GM12878 (cell line): Measurements from ENCODE around the gene TSPAN7. TPM values are rescaled to one million over a fixed set of nuclear protein-coding genes. Genes with fewer than 3 reads are reported as not detected.

Experiments used
- ATAC-seq: fragments of 200-7000 bp; cut with Tn5 transposase; 3 replicates; pipeline ENCODE4 v1.9.1; 2020; ENCODE audit warnings: mild to moderate bottlenecking, moderate library complexity
- BruUV-seq: library from RNA; stranded (reverse); fragments of 400-500 nt; replicated peaks from 2 replicates; lab custom pipeline; 2021; lab: Mats Ljungman, UMichigan
- CTCF ChIA-PET: fragments of 300-600 bp; sonication (Branson Sonifier 250); formaldehyde crosslinking; extraction: SDS; loops from one replicate; lab custom pipeline; 2021; ENCODE audit warnings: inconsistent platforms; lab: Yijun Ruan, JAX
- POLR2A ChIA-PET: fragments of 350-600 bp; formaldehyde crosslinking; extraction: SDS; loops from one replicate; lab custom pipeline; 2021; ENCODE audit warnings: inconsistent platforms; lab: Charles Lee
- RAD21 ChIA-PET: fragments of 300-600 bp; sonication (Branson Sonifier 250); formaldehyde crosslinking; loops from one replicate; lab custom pipeline; 2023; ENCODE audit warnings: antibody characterized with exemption; ENCODE audit not compliant: unreplicated experiment; lab: Charles Lee
- SMC1A ChIA-PET: fragments of 300-600 bp; sonication (Branson Sonifier 250); formaldehyde crosslinking; loops from one replicate; lab custom pipeline; 2023; ENCODE audit not compliant: unreplicated experiment, uncharacterized antibody; lab: Charles Lee
- DNase-seq: peaks from one replicate; pipeline ENCODE4 v3.0.0-alpha.2; 2011; ENCODE audit warnings: low read depth, low spot score
- FAIRE-seq: peaks from 3 replicates; lab custom pipeline; 2011; peaks lifted over from hg19 to GRCh38; lab: Jason Lieb, UNC
- H2AFZ ChIP-seq: 2 replicates; pipeline ENCODE4 v1.6.0; 2011; ENCODE audit warnings: low read depth, low read length, control low read depth; ENCODE audit not compliant: control insufficient read depth
- H3K27ac ChIP-seq: 2 replicates; pipeline ENCODE4 v1.5.1; 2011; ENCODE audit warnings: control low read depth; ENCODE audit not compliant: control insufficient read depth, insufficient read depth
- H3K27me3 ChIP-seq, 2 experiments: replicated peaks in 1 of 2; 2 replicates each; pipeline versions ENCODE4 v1.6.0 to v1.6.1; 2011; ENCODE audit warnings: low read length in 1 of 2; ENCODE audit not compliant: control insufficient read depth in 2 of 2, insufficient read depth in 2 of 2
- H3K36me3 ChIP-seq, 2 experiments: 2 replicates each; pipeline ENCODE4 v1.5.1; 2011; ENCODE audit warnings: low read length in 1 of 2; ENCODE audit not compliant: control insufficient read depth in 2 of 2, insufficient read depth in 2 of 2
- H3K4me1 ChIP-seq: 2 replicates; pipeline ENCODE4 v1.6.1; 2011; ENCODE audit warnings: mild to moderate bottlenecking, low read length, moderate library complexity, mixed read lengths; ENCODE audit not compliant: control insufficient read depth, insufficient read depth
- H3K4me2 ChIP-seq: 2 replicates; pipeline ENCODE4 v1.6.0; 2011; ENCODE audit warnings: control low read depth; ENCODE audit not compliant: control insufficient read depth, insufficient read depth
- H3K4me3 ChIP-seq: fragments of 200-600 bp; sonication (generic); 2 replicates; pipeline ENCODE4 v1.5.1; 2016
- H3K79me2 ChIP-seq: 2 replicates; pipeline ENCODE4 v1.6.0; 2011; ENCODE audit warnings: low read length; ENCODE audit not compliant: control insufficient read depth, insufficient read depth
- H3K9ac ChIP-seq: 2 replicates; pipeline ENCODE4 v1.8.0; 2011; ENCODE audit warnings: low read length, control low read depth, mixed read lengths; ENCODE audit not compliant: control insufficient read depth, insufficient read depth
- H3K9me3 ChIP-seq: replicated peaks from 3 replicates; pipeline ENCODE4 v1.5.1; 2011; ENCODE audit warnings: mild to moderate bottlenecking, low read length; ENCODE audit not compliant: control insufficient read depth, insufficient read depth
- H4K20me1 ChIP-seq: 2 replicates; pipeline ENCODE4 v1.6.0; 2011; ENCODE audit not compliant: control insufficient read depth, insufficient read depth
- ASH2L ChIP-seq: fragments of 300-600, 200-600 bp; sonication (generic); IDR thresholded peaks from 2 replicates; pipeline ENCODE4 v1.6.1; 2017; ENCODE audit warnings: low read depth, mild to moderate bottlenecking, borderline replicate concordance
- ATF7 ChIP-seq: fragments of 450-650 bp; IDR thresholded peaks from 2 replicates; pipeline ENCODE4 v1.6.1; 2016; ENCODE audit warnings: low read depth, mild to moderate bottlenecking
- CHD2 ChIP-seq: IDR thresholded peaks from 2 replicates; pipeline ENCODE4 v1.6.1; 2011; ENCODE audit warnings: low read depth, low read length, improper control_type of control experiment, borderline replicate concordance
- DPF2 ChIP-seq: fragments of 450-650 bp; IDR thresholded peaks from 2 replicates; pipeline ENCODE4 v1.6.1; 2017; ENCODE audit warnings: mild to moderate bottlenecking
- EGR1 ChIP-seq, 2 experiments: IDR thresholded peaks; 1 replicate in 1 of 2; 2 replicates in 1 of 2; pipeline ENCODE4 v1.6.1; 2011 to 2012; ENCODE audit warnings: low read depth in 2 of 2, low read length in 2 of 2, borderline replicate concordance in 1 of 2, mild to moderate bottlenecking in 1 of 2, moderate library complexity in 1 of 2
- EP300 ChIP-seq, 2 experiments: fragments of 150-350 bp in 1 of 2; IDR thresholded peaks; 2 replicates each; pipeline ENCODE4 v1.6.1; 2011 to 2012; ENCODE audit warnings: low read depth in 2 of 2, low read length in 2 of 2, borderline replicate concordance in 1 of 2, improper control_type of control experiment in 1 of 2, inconsistent platforms in 1 of 2; ENCODE audit not compliant: control insufficient read depth in 1 of 2
- HDAC6 ChIP-seq: fragments of 200-600 bp; sonication (generic); IDR thresholded peaks from one replicate; pipeline ENCODE4 v1.8.0; 2017; ENCODE audit warnings: antibody characterized with exemption; ENCODE audit not compliant: unreplicated experiment
- IRF3 ChIP-seq: fragments of 450-650 bp; IDR thresholded peaks from 2 replicates; pipeline ENCODE4 v1.6.1; 2014; ENCODE audit warnings: mild to moderate bottlenecking
- IRF4 ChIP-seq: IDR thresholded peaks from 2 replicates; pipeline ENCODE4 v1.6.1; 2011; ENCODE audit warnings: low read depth, low read length
- LARP7 ChIP-seq: fragments of 450-650 bp; IDR thresholded peaks from 2 replicates; pipeline ENCODE4 v1.6.1; 2017; ENCODE audit warnings: mild to moderate bottlenecking
- MTA3 ChIP-seq: IDR thresholded peaks from 2 replicates; pipeline ENCODE4 v1.6.1; 2012; ENCODE audit warnings: low read length, inconsistent platforms, borderline replicate concordance
- ZNF207 ChIP-seq: fragments of 450-650 bp; IDR thresholded peaks from 2 replicates; pipeline ENCODE4 v1.6.1; 2014; ENCODE audit warnings: antibody characterized with exemption, mild to moderate bottlenecking, borderline replicate concordance
- WGBS: methylation state at CpG from one replicate; pipeline ENCODE4 v1.1.6; 2016; ENCODE audit warnings: low lambda C conversion rate; ENCODE audit not compliant: insufficient replicate concordance, insufficient coverage; ENCODE audit errors: missing lambda C conversion rate; 5-methylcytosine and 5-hydroxymethylcytosine counted together
- in situ Hi-C: fragments of 300-500 bp; cut with MboI; formaldehyde crosslinking; loops from 9 replicates; pipeline ENCODE4 v1.14.3; 2018; ENCODE audit warnings: mixed read lengths
- intact Hi-C: fragments of 100-400 bp; cut with micrococcal nuclease; formaldehyde crosslinking; loops from one replicate; pipeline ENCODE4 v1.14.2; 2022; ENCODE audit not compliant: unreplicated experiment
- polyA plus RNA-seq, 11 experiments: library from polyadenylated mRNA; depleted of rRNA in 4 of 11; unstranded in 6 of 11; stranded (reverse) in 5 of 11; fragments of >200 nt; fragmentation: Nextera tagmentation in 4 of 11; fragmentation: Illumina TruSeq in 1 of 11; extraction: Ambion mirVana in 4 of 11; extraction: Trizol in 1 of 11; gene quantifications; 1 replicate in 1 of 11; 2 replicates in 10 of 11; pipeline versions ENCODE4 v1.2.1 to v1.2.3, GENCODE V29; 2011 to 2016; ENCODE audit warnings: inconsistent platforms in 2 of 11, missing spikeins in 2 of 11, low read depth in 1 of 11
- total RNA-seq, 4 experiments: library from RNA; depleted of rRNA in 3 of 4; stranded (reverse); fragments of >200 nt in 3 of 4; fragmentation: Illumina TruSeq in 1 of 4; extraction: Trizol in 1 of 4; gene quantifications; 2 replicates each; pipeline versions ENCODE4 v1.2.1 to v1.2.3, GENCODE V29; 2013 to 2021
- TF ChIP-seq, protein P1 (sequence below): fragments of 450-650 bp; IDR thresholded peaks from 2 replicates; pipeline ENCODE4 v1.6.1; 2017; ENCODE audit warnings: low read depth, mild to moderate bottlenecking, moderate library complexity
- TF ChIP-seq, protein P2 (sequence below): fragments of 450-650 bp; formaldehyde crosslinking; IDR thresholded peaks from 2 replicates; pipeline ENCODE4 v1.4.0; 2020; ENCODE audit warnings: mild to moderate bottlenecking, moderate library complexity
- TF ChIP-seq, protein P3 (sequence below): fragments of 450-650 bp; IDR thresholded peaks from 2 replicates; pipeline ENCODE4 v1.6.1; 2017; ENCODE audit warnings: mild to moderate bottlenecking

The TSPAN7 gene
- total and polyA plus RNA-seq, 10 of the 15 experiments (the other 5 are each of a cell fraction or from before 2014, with no cell fraction given), result 0.04 to 0.77 (median 0.14) TPM; not detected in 4

- TF ChIP-seq EP300 (IDR thresholded peaks at IDR 0.05; ENCODE audit: borderline replicate concordance in 1 of 2, control insufficient read depth in 1 of 2, low read depth in 2 of 2, low read length in 2 of 2), result no peak
- TF ChIP-seq CHD2, result no peak
Observed at GRCh38 chrX:38632516-38632915, 71.2 kb downstream of the TSPAN7 start (continued).

- RAD21 ChIA-PET, result no interaction called here
- no peak overlapping the region for H3K4me2 ChIP-seq
- no peak for ATAC-seq
- no peak overlapping the region for H3K27ac ChIP-seq
- POLR2A ChIA-PET, result no interaction called here
- no peaks in the 10 kb centered on the region for H4K20me1 ChIP-seq
- H3K79me2 ChIP-seq, result no peaks in the 10 kb centered on the region
- H3K27me3 ChIP-seq, result no peaks in the 10 kb centered on the region; a peak in 1 of 4 replicates
- BruUV-seq, result no TSS peak
- H3K9ac ChIP-seq, result no peak overlapping the region
- intact Hi-C loops (no loop called here), in situ Hi-C loops (no loop called here)
- no peak overlapping the region for H2AFZ ChIP-seq
- SMC1A ChIA-PET, result interaction anchor here (0.7 kb wide), 1 partner anchor 314 kb away, joined by 3 read pairs; no protein-coding TSS in a partner anchor
- WGBS, result 31% methylated on average over 2 of the region's 2 CpGs
- no peaks in the 10 kb centered on the region for H3K4me1 ChIP-seq
- no peaks in the 10 kb centered on the region for H3K9me3 ChIP-seq
- H3K36me3 ChIP-seq, result no peaks in the 10 kb centered on the region
- CTCF ChIA-PET, result interaction anchor here (0.8 to 1.0 kb wide), 2 partner anchors 16 to 19 kb away, joined by 3 read pairs; no protein-coding TSS in a partner anchor
- no peak overlapping the region for H3K4me3 ChIP-seq
- TF ChIP-seq, protein P1, sequence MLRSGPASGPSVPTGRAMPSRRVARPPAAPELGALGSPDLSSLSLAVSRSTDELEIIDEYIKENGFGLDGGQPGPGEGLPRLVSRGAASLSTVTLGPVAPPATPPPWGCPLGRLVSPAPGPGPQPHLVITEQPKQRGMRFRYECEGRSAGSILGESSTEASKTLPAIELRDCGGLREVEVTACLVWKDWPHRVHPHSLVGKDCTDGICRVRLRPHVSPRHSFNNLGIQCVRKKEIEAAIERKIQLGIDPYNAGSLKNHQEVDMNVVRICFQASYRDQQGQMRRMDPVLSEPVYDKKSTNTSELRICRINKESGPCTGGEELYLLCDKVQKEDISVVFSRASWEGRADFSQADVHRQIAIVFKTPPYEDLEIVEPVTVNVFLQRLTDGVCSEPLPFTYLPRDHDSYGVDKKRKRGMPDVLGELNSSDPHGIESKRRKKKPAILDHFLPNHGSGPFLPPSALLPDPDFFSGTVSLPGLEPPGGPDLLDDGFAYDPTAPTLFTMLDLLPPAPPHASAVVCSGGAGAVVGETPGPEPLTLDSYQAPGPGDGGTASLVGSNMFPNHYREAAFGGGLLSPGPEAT, result no peak
- TF ChIP-seq LARP7 (no peak), HDAC6 (no peak), ATF7 (no peak), DPF2 (no peak), ZNF207 (no peak), ASH2L (no peak), IRF3 (no peak), IRF4 (no peak), MTA3 (no peak), EGR1 (IDR thresholded peaks at IDR 0.05; ENCODE audit: borderline replicate concordance in 1 of 2, low read depth in 2 of 2, low read length in 2 of 2) (no peak)
- TF ChIP-seq, protein P2, sequence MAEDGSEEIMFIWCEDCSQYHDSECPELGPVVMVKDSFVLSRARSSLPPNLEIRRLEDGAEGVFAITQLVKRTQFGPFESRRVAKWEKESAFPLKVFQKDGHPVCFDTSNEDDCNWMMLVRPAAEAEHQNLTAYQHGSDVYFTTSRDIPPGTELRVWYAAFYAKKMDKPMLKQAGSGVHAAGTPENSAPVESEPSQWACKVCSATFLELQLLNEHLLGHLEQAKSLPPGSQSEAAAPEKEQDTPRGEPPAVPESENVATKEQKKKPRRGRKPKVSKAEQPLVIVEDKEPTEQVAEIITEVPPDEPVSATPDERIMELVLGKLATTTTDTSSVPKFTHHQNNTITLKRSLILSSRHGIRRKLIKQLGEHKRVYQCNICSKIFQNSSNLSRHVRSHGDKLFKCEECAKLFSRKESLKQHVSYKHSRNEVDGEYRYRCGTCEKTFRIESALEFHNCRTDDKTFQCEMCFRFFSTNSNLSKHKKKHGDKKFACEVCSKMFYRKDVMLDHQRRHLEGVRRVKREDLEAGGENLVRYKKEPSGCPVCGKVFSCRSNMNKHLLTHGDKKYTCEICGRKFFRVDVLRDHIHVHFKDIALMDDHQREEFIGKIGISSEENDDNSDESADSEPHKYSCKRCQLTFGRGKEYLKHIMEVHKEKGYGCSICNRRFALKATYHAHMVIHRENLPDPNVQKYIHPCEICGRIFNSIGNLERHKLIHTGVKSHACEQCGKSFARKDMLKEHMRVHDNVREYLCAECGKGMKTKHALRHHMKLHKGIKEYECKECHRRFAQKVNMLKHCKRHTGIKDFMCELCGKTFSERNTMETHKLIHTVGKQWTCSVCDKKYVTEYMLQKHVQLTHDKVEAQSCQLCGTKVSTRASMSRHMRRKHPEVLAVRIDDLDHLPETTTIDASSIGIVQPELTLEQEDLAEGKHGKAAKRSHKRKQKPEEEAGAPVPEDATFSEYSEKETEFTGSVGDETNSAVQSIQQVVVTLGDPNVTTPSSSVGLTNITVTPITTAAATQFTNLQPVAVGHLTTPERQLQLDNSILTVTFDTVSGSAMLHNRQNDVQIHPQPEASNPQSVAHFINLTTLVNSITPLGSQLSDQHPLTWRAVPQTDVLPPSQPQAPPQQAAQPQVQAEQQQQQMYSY (CRISPR knock-in tag), result no peak
- TF ChIP-seq, protein P3, sequence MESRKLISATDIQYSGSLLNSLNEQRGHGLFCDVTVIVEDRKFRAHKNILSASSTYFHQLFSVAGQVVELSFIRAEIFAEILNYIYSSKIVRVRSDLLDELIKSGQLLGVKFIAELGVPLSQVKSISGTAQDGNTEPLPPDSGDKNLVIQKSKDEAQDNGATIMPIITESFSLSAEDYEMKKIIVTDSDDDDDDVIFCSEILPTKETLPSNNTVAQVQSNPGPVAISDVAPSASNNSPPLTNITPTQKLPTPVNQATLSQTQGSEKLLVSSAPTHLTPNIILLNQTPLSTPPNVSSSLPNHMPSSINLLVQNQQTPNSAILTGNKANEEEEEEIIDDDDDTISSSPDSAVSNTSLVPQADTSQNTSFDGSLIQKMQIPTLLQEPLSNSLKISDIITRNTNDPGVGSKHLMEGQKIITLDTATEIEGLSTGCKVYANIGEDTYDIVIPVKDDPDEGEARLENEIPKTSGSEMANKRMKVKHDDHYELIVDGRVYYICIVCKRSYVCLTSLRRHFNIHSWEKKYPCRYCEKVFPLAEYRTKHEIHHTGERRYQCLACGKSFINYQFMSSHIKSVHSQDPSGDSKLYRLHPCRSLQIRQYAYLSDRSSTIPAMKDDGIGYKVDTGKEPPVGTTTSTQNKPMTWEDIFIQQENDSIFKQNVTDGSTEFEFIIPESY, result no peak
- DNase-seq, result no peak
- FAIRE-seq, result no peak
Observed at GRCh38 chrX:38634665-38635064, 73.3 kb downstream of the TSPAN7 start.
